GM10248 (cell line): ENCODE results near the gene SULT1B1.

Source experiments
- CTCF ChIA-PET: fragments of 300-600 bp; sonication (Branson Sonifier 250); formaldehyde crosslinking; extraction: SDS; loops from one replicate; lab custom pipeline; 2021; ENCODE audit warnings: antibody characterized with exemption; lab: Yijun Ruan, JAX
- POLR2A ChIA-PET: fragments of 350-650 bp; sonication (Branson Sonifier 250); formaldehyde crosslinking; extraction: SDS; loops from one replicate; lab custom pipeline; 2020; ENCODE audit warnings: antibody characterized with exemption; lab: Yijun Ruan, JAX
- DNase-seq: peaks from one replicate; pipeline ENCODE4 v3.0.0; 2012; ENCODE audit errors: extremely low spot score
- CTCF ChIP-seq: IDR thresholded peaks from 2 replicates; pipeline ENCODE4 v1.5.1; 2012; ENCODE audit warnings: mild to moderate bottlenecking, low read depth; ENCODE audit errors: extremely low read depth, missing control alignments, control extremely low read depth

The SULT1B1 gene

GRCh38 chr4:69754926-69755580, 5.4 kb downstream of the SULT1B1 start:
- no peak for DNase-seq
- CTCF ChIA-PET = interaction anchor here (1.3 kb wide), 1 partner anchor 12 kb away, joined by 3 read pairs; no protein-coding TSS in a partner anchor
- POLR2A ChIA-PET = no interaction called here
- no peak for TF ChIP-seq CTCF

- CTCF ChIA-PET = no interaction called here
- POLR2A ChIA-PET = no interaction called here
- DNase-seq = no peak
- TF ChIP-seq CTCF = no peak
These were observed 6.7 kb downstream of the SULT1B1 start for GRCh38 chr4:69753686-69754085.

- DNase-seq = no peak
- CTCF ChIA-PET = no interaction called here
- no peak for TF ChIP-seq CTCF
- POLR2A ChIA-PET = no interaction called here
These were observed 10.1 kb downstream of the SULT1B1 start for GRCh38 chr4:69750346-69750745.

DNA sequence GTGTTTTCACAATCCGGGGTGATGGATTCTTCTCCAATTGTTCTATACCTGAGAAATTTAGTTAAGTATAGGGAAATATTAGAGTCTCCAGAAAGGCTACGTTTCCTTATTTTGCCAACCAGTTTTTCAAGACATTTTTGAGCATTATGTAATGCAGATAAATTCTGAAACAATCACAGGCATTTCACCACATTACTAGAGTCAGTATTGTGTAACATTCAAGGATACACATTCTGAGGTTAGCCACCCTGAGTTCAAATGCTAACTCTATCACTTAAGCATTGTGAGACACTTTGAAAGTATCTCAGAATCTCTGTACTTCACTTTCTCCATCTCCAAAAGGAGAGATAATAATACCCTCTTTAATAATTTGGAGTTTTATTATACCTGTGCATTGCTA, 10.6 kb downstream of the SULT1B1 start:
- ChIA-PET POLR2A (no interaction called here), CTCF (no interaction called here)
- no peak for DNase-seq
- no peak for TF ChIP-seq CTCF

- no peak for DNase-seq
- POLR2A ChIA-PET = no interaction called here
- TF ChIP-seq CTCF = no peak
- CTCF ChIA-PET = interaction anchor here (1.0 to 1.4 kb wide), 2 partner anchors 8 to 25 kb away, joined by 3 to 5 read pairs; no protein-coding TSS in a partner anchor
These were observed 12.2 kb downstream of the SULT1B1 start for GRCh38 chr4:69748173-69748572.

DNA sequence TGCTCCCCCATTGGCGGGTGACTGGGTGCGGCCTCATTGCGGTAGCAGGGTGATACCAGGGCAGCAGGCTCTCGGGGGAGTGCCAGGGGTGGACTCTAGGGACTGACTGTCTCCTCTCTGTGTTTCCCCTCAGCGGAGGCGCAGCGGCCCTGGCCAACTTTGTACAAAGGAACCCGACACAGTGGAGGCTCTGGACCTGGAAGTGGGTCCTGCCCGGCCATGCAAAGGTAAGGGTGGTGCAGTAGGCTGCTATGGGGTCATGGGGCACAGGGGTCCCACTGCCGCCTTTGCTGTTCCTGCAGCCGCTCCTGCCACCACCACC, 16.3 kb downstream of the SULT1B1 start:
- no peak for DNase-seq
- ChIA-PET CTCF (no interaction called here), POLR2A (no interaction called here)
- no peak for TF ChIP-seq CTCF
